Uterus (tissue), 2 donors: Measurements from ENCODE around the gene CXXC1.

Experiments
- POLR2A ChIP-seq, 2 donors: fragments of 450-650 bp; IDR thresholded peaks; one replicate each; pipeline ENCODE4 v1.6.1; 2016; ENCODE audit warnings: antibody characterized with exemption in 2 of 2, mild to moderate bottlenecking in 1 of 2, moderate library complexity in 1 of 2
- TF ChIP-seq, protein P1 (sequence below), 4 experiments: fragments of 200-600 bp in 2 of 4; fragments of 450-650 bp in 2 of 4; sonication (generic) in 2 of 4; IDR thresholded peaks; one replicate each; pipeline ENCODE4 v1.5.1; 2016 to 2019; ENCODE audit warnings: antibody characterized with exemption in 4 of 4, mild to moderate bottlenecking in 2 of 4, moderate library complexity in 1 of 4

DNA sequence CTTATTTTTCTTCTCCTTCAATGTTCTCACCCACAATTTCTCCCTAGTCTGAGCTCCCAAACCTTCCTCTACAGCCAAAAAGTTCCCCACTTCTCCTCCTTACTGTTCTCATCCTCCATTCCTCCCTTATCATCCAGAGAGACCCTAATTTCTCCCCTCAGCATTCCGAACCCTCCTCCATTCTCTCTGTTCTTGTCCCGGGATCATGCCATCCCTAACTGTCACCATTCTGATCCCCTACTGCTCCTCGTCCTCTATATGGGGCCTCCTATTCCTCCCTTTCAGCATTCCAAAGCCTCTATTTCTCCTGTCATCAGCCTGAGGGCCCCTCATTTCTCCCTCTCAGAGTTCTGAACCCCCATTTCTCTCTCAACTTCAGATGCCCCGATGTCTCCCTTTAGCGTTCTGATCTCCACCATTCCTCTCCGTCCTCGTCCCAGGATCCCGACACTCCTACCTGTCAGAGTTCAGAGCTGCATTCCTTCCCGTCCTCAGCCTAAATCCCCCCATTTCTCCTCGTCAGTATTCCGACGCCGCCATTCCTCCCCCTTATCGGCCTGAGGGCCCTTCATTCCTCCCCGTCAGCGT is 6.7 kb downstream of the CXXC1 start:
- TF ChIP-seq, protein P1, sequence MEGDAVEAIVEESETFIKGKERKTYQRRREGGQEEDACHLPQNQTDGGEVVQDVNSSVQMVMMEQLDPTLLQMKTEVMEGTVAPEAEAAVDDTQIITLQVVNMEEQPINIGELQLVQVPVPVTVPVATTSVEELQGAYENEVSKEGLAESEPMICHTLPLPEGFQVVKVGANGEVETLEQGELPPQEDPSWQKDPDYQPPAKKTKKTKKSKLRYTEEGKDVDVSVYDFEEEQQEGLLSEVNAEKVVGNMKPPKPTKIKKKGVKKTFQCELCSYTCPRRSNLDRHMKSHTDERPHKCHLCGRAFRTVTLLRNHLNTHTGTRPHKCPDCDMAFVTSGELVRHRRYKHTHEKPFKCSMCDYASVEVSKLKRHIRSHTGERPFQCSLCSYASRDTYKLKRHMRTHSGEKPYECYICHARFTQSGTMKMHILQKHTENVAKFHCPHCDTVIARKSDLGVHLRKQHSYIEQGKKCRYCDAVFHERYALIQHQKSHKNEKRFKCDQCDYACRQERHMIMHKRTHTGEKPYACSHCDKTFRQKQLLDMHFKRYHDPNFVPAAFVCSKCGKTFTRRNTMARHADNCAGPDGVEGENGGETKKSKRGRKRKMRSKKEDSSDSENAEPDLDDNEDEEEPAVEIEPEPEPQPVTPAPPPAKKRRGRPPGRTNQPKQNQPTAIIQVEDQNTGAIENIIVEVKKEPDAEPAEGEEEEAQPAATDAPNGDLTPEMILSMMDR (IDR thresholded peaks at IDR 0.05), result no peak
- TF ChIP-seq POLR2A (IDR thresholded peaks at IDR 0.05), result no peak
